T-helper 1 cell treated with Interleukin-12 subunit alpha and Interleukin-12 subunit beta and Interleukin-4 antibody, amounts not matched to agents 30 μg/mL and 1 μg/mL, for 36 hours (primary cell): ENCODE measurements around the gene POLE2.
"Not testable (repeated sequence)": the region's sequence is repeated elsewhere in the genome, so short reads cannot be mapped to it uniquely, and the experiment has no call there.

ENCODE experiments used
- H3K27ac Mint-ChIP-seq: one replicate; pipeline ENCODE4 v1.8.0; 2021; ENCODE audit warnings: mild to moderate bottlenecking, mixed read lengths
- H3K27me3 Mint-ChIP-seq: one replicate; pipeline ENCODE4 v1.8.0; 2021; ENCODE audit warnings: low read depth, mixed read lengths
- H3K36me3 Mint-ChIP-seq: one replicate; pipeline ENCODE4 v1.8.0; 2021; ENCODE audit warnings: low read depth, mixed read lengths
- H3K4me1 Mint-ChIP-seq: one replicate; pipeline ENCODE4 v1.8.0; 2021; ENCODE audit warnings: low read depth, mixed read lengths
- H3K4me3 Mint-ChIP-seq: one replicate; pipeline ENCODE4 v1.8.0; 2021; ENCODE audit warnings: mild to moderate bottlenecking, moderate library complexity, mixed read lengths
- H3K9me3 Mint-ChIP-seq: one replicate; pipeline ENCODE4 v1.8.0; 2021; ENCODE audit warnings: mixed read lengths

POLE2 gene

GRCh38 chr14:49637534-49638078 is 50.4 kb downstream of the POLE2 start:
- Mint-ChIP-seq H3K36me3 (peaks cover 26% of the 10 kb centered on the region), H3K9me3 (no peaks in the 10 kb centered on the region), H3K4me1 (peaks cover 35% of the 10 kb centered on the region), H3K27ac (no peak overlapping the region), H3K27me3 (no peaks in the 10 kb centered on the region), H3K4me3 (peak overlapping the region; percentile 6)

- Mint-ChIP-seq H3K27me3 (no peaks in the 10 kb centered on the region), H3K4me3 (peak overlapping the region; percentile 64), H3K27ac (no peak overlapping the region), H3K36me3 (peaks cover 20% of the 10 kb centered on the region), H3K9me3 (no peaks in the 10 kb centered on the region), H3K4me1 (peaks cover 34% of the 10 kb centered on the region)
Measured at GRCh38 chr14:49636866-49637265, 51.1 kb downstream of the POLE2 start.

GRCh38 chr14:49634547-49635334 is 53.3 kb downstream of the POLE2 start, which contains the start of gene DNAAF2:
TSS of gene DNAAF2 (minus strand) at chr14:49635244. CDS start at chr14:49635149, 95 bp downstream.
- Mint-ChIP-seq H3K27me3 (no peaks in the 10 kb centered on the region), H3K9me3 (no peaks in the 10 kb centered on the region), H3K36me3 (peaks cover 19% of the 10 kb centered on the region), H3K27ac (peak within 1 kb of the TSS; percentile 97), H3K4me3 (peak within 1 kb of the TSS; percentile 96), H3K4me1 (peaks cover 39% of the 10 kb centered on the region)

GRCh38 chr14:49633640-49634546 is 54.1 kb downstream of the POLE2 start:
- H3K36me3 Mint-ChIP-seq, result peaks cover 19% of the 10 kb centered on the region
- no peaks in the 10 kb centered on the region for H3K9me3 Mint-ChIP-seq
- H3K27ac Mint-ChIP-seq, result peak overlapping the region; percentile 94
- H3K4me3 Mint-ChIP-seq, result peak overlapping the region; percentile 96
- no peaks in the 10 kb centered on the region for H3K27me3 Mint-ChIP-seq
- peaks cover 40% of the 10 kb centered on the region for H3K4me1 Mint-ChIP-seq

GRCh38 chr14:49623941-49624839 is 63.8 kb downstream of the POLE2 start:
- Mint-ChIP-seq H3K36me3 (peaks cover 36% of the 10 kb centered on the region), H3K9me3 (no peaks in the 10 kb centered on the region), H3K4me3 (peak overlapping the region; percentile 98), H3K27me3 (no peaks in the 10 kb centered on the region), H3K27ac (peak overlapping the region; percentile 77), H3K4me1 (peaks cover 30% of the 10 kb centered on the region)

GRCh38 chr14:49623387-49623786 is 64.6 kb downstream of the POLE2 start:
- H3K4me3 Mint-ChIP-seq, result peak overlapping the region; percentile 98

GRCh38 chr14:49622022-49622607 is 65.9 kb downstream of the POLE2 start:
- Mint-ChIP-seq H3K4me1 (peaks cover 45% of the 10 kb centered on the region), H3K9me3 (no peaks in the 10 kb centered on the region), H3K27me3 (no peaks in the 10 kb centered on the region), H3K4me3 (peak overlapping the region; percentile 98), H3K36me3 (peaks cover 48% of the 10 kb centered on the region), H3K27ac (peak overlapping the region; percentile 75)

More at GRCh38 chr14:49623387-49623786, 64.6 kb downstream of the POLE2 start:
- Mint-ChIP-seq H3K9me3 (no peaks in the 10 kb centered on the region), H3K36me3 (peaks cover 44% of the 10 kb centered on the region), H3K27me3 (no peaks in the 10 kb centered on the region), H3K4me1 (peaks cover 37% of the 10 kb centered on the region), H3K27ac (peak overlapping the region; percentile 67)

GRCh38 chr14:49621114-49621881 is 66.7 kb downstream of the POLE2 start:
- H3K4me3 Mint-ChIP-seq, result peak overlapping the region; percentile 98
- H3K9me3 Mint-ChIP-seq, result no peaks in the 10 kb centered on the region
- peaks cover 45% of the 10 kb centered on the region for H3K4me1 Mint-ChIP-seq
- H3K27me3 Mint-ChIP-seq, result no peaks in the 10 kb centered on the region
- peak overlapping the region; percentile 98 for H3K27ac Mint-ChIP-seq
- H3K36me3 Mint-ChIP-seq, result peaks cover 53% of the 10 kb centered on the region

- Mint-ChIP-seq H3K36me3 (peaks cover 54% of the 10 kb centered on the region), H3K9me3 (no peaks in the 10 kb centered on the region), H3K4me1 (peaks cover 43% of the 10 kb centered on the region), H3K27ac (peak within 1 kb of the TSS; percentile 98), H3K4me3 (peak within 1 kb of the TSS; percentile 98), H3K27me3 (no peaks in the 10 kb centered on the region)
Measured at GRCh38 chr14:49620182-49621113, 67.6 kb downstream of the POLE2 start, which contains the start of the genes MGAT2 and RPL36AL. TSS of gene MGAT2 (plus strand) at chr14:49620799. CDS start at chr14:49621269, 470 bp downstream. TSS of gene RPL36AL (minus strand) at chr14:49620626. CDS start at chr14:49619104, 1,522 bp downstream.

GRCh38 chr14:49619730-49620129 is 68.3 kb downstream of the POLE2 start:
- Mint-ChIP-seq H3K27me3 (no peaks in the 10 kb centered on the region), H3K4me3 (peak overlapping the region; percentile 98), H3K36me3 (peaks cover 52% of the 10 kb centered on the region), H3K4me1 (peaks cover 41% of the 10 kb centered on the region), H3K27ac (peak overlapping the region; percentile 98), H3K9me3 (no peaks in the 10 kb centered on the region)

GRCh38 chr14:49619273-49619672 is 68.7 kb downstream of the POLE2 start:
- Mint-ChIP-seq H3K36me3 (peaks cover 52% of the 10 kb centered on the region), H3K4me1 (peaks cover 40% of the 10 kb centered on the region), H3K4me3 (peak overlapping the region; percentile 98), H3K27ac (peak overlapping the region; percentile 98)
- H3K27me3 Mint-ChIP-seq, H3K9me3 Mint-ChIP-seq: not testable (repeated sequence)
